GM21360 (cell line): ENCODE data around the gene OBSCN.
"Not testable (repeated sequence)": the region's sequence is repeated elsewhere in the genome, so short reads cannot be mapped to it uniquely, and the experiment has no call there.

ENCODE experiments used
- ATAC-seq: cut with Tn5 transposase; IDR thresholded peaks from one replicate; pipeline ENCODE4 v1.9.1; 2021; ENCODE audit warnings: mild to moderate bottlenecking, moderate library complexity; ENCODE audit not compliant: unreplicated experiment

Gene OBSCN

DNA sequence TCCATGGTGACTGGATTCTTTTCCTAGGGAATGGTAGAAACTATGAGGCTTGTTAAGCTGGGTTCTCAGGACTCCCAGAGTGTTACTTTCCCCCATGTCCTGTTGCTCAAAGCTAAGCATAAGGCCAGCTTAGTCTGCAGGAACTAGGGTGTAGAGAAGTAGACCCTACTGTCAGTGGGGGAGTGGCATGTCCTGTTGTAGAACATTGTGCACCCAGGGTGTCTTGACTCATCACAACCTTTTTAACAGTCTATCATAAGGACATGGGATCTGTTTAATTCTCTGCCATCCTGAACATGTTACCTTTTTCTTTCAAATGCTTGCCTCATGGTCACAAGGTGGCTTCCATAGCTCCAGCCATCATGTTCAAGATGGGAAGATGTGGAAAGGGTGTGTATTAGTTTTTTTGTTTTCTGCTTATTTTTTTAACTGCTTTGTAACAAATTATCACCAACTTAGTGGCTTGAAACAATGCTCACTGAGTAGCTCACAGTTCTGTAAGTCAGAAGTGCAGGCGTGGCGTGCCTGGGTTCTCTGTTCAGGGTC lies 17.4 kb downstream of the OBSCN start:
- ATAC-seq: no peak

DNA sequence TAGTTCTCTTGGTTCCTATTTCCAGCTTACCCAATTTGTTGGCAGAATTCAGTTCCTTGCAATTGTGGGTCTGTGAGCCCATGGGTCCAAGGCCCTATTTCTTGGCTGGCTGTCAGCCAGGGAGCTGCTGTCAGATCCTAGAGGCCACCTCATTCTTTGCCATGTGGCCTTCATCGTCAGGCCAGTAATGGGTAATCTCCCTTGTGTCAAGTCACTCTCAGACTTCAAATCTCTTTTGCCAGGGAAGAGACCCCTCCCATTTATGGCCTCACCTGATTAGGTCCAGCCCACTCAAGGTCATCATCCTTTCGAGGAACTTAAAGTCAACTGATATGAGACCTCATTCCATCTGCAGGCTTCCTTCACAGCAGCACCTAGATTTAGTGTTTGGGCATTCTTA lies 17.9 kb downstream of the OBSCN start:
- ATAC-seq: no peak

DNA sequence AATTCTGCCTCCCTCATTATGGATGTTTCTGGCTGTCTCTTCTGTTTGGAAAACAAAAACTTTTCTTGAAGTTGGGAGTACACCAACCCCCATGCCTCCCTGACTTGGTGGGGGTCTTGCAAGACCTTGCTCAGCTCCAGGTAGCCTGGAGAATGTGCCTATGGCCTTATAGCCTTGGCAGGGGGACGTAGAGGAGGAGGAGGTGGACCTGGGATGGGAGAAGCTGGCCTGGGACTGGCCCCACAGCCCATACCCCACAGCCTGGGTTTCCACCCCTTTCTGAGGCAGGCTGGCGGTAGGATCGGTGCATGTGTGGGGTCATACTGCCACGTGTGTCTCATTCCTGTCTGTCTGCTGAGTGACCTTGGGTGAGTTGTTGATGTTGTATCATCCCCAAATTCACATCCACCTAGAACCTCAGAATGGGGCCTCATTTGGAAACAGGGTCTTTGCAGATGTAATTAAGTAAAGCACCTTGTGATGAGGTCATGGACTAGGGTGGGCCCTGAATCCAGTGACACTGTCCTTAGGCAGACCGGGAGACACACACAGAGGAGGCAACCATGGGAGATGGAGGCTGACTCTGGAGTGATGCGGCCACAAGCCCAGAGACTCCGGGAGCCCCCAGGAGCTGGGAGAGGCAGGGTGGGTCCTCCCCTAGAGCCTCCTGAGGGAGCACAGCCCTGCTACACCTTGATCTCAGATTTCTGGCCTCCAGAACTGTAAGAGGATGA lies 18.5 kb downstream of the OBSCN start:
- ATAC-seq: no peak

DNA sequence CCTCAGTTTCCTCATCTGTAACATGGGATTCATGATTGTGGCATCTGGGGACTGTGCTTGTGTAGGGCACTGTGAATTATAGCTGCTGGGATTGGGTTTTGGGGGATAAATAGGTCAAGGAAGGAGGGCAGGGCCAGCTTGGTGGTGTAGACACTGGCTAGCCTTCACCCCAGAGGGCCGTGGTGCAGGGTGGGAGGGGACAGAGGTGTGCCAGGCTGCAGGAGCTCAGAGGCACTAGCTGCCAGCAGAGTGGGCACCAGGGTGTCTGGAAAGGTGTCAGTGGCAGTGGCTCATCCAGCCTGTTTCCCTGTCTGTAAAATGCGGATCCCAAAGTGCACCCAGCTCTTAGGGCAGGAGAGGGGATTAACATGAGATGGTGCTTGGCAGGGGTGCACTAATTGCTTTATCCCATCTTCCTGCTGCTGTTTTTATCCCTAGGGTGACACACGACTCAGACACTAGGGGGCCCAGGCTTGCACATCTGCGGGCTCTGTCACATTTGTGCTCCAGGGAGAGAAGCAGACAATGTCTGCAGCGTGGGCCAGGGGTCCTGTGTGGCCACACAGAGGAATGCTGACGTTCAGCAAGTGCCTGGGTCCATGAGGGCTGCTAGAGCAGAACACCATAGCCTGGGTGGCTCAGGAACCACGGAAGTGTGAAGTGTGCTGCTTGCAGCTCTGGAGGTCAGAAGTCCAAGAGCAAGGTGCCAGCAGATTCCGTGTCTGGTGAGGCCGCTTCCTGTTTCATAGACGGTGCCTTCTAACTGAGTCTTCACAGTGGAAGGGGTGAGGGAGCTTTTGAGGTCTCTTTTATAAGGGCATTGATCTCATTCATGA lies 19.3 kb downstream of the OBSCN start:
- no peak for ATAC-seq

DNA sequence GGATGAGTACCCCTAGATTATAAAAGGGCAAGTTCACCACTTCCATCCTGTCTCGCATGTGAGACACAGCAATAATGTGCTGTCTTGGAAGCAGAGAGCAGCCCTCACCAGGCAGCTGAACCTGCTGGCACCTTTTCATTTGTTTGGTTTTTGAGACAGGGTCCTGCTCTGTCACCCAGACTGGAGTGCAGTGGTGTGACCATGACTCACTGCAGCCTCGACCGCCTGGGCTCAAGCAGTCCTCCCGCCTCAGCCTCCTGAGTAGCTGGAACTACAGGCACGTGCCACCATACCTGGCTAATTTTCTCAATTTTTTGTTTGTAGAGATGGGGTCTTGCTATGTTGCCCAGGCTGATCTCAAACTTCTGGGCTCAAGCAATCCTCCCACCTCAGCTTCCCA lies 20.3 kb downstream of the OBSCN start:
- not testable (repeated sequence) for ATAC-seq

DNA sequence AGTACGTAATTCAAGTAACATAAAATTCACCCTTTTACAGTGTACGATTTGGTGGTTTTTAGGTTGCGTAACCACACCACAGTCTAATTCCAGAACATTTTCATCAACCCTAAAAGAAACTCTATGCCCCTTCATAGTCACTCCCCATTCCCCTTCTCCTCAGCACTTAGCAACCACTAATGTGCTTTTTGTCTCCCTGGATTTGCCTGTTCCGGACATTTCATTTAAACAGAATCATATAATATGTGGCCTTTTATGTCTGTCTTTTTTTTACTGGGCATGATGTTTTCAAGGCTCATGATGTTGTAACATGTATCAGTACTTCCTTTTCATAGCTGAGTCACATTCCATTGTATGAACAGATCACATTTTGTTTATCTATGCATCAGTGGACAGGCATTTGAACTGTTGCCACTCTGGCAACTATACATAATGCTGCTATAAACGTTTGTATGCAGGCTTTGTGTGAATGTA lies 20.8 kb downstream of the OBSCN start:
- ATAC-seq: no peak

DNA sequence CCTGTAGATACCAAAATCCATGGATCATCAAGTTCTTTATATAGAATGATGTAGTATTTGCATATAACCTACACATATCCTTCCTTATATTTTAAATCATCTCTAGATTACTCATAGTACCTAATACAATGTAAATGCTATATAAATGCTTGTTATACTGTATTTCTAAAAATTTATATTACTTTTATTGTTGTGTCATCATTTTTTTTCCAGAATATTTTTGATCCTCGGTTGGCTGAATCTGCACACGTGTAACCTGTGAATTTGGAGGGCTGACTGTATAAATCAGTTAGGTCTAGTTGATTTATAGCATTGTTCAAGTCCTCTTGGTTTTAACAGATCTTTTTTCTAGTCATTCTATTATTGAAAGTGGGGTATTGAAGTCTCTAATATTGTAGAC lies 23.3 kb downstream of the OBSCN start:
- no peak for ATAC-seq

DNA sequence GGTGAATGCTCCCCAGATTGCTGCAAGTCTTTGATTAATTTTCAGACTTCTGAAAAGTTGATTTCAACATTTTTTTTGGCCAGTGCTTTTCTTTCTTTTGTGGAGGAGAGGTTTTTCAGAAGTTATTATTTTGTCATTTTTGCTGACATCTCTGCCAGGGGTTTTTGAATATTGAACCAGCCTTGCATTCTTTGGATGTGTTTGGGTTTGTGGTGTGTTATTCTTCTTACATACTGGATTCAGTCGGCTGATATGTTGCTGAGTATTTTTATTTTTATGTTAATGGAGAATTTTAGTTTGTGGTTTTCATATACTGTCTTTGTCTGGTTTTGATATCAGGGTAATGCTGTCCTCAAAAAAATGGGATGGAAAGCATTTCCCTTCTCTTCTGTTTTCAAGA lies 25.3 kb downstream of the OBSCN start:
- ATAC-seq: no peak

DNA sequence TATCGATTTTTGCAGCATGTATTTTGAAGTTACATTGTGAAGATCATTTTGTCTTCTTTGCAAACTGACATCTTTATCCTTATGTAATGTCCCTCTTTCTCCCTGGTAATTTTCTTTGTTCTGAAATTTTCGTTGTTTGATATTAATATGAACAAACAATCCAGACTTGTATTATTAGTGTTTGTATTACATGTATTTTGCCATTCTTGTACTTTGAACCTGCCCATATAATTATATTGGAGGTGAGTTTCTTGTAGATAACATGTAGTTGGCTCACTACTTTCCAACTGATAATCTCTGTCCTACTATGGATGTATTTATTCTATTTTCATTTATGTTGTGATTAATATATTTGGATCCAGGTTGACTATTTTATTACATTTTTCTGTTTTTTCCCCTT lies 27.1 kb downstream of the OBSCN start:
- ATAC-seq: no peak

DNA sequence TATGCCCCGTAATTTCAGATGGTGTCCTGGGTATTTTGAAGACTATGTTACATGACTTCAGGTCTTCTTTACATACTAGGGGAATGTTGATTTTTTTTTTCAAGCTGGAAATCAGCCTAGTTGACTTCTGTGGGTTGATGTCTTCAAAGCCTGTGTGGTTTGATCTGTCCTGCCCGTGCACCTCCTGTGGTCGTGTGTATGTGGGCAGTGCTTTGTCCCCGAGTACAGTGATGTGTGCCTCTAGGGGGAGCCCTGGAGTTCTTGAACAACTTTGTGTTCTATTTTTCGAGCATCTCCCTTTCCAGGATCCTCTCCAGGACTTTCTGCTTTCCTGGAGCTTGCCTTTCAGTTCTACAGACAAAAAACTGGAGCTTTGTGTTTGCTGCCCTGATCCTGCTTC lies 28.9 kb downstream of the OBSCN start:
- no peak for ATAC-seq

DNA sequence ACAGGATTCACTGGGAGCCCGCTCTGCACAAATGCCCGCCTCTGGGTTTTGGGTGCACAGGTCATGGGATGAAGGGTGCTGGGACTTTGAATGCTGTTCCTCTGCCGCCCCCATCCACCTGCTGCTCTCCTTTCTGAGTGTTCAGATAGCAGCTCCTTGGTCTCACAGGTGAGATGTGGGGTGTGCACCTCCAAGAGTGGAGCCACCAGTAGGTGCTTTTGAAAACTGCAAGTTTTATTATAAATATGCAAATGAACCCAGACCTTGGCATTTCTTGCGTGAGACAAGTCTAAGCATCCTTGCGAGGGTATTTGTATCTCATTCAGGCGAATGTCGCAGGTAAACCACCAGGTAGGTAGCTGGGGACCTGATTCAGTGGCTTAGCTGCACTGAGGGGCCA lies 30.2 kb downstream of the OBSCN start:
- ATAC-seq: no peak

DNA sequence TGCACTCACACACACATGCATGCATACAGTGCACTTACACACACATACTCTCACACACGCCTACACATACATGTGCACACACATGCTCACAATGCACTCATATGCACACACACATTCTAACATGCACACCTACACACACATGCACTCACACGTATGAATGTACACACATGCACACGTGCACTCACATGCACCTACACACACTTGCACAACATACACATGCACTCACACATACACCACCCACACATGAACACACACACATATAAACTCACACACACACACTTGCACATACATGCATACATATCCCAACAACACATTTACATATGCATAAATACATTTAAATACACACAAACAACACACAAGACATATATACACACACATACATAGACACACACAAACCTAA lies 30.6 kb downstream of the OBSCN start:
- ATAC-seq: no peak

DNA sequence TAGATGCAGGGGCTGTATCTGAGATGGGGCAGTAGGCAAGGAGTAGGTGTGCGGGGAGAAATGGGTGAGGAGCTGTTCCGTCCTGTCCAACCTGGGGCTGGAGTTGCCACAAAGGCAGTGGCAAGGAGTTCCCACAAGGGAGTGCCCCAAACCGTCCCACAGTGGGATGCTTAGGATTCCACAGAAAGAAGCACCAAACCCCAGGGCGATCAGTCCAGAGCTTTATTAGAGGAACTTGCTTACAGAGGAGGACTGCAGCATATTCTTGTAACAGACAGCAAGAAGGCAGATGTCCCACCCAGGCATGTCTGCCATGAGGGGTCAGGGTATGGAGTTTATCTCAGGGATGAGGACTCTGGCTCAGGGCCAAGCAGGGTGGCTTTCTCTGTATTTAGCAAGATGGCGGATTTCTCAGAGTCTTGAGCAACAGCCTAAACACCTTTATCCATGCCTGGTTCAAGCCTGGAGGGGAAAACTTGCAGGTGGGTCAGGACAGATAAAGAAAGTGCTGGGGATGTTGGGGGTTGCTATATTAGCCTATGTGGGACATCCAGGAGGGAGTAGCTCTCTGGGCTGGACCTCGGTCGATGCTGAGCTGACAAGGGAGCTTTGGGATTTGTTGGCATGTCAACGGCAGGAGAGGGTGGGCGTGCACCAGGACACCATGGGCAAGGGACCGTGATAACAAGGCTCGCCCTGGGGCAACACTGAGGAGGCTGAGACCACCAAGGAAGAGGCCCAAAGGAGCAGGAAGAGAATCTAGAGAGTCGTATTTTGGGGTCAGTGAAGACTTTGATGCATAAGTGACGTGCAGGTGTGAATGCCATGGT lies 32.8 kb downstream of the OBSCN start:
- no peak for ATAC-seq

DNA sequence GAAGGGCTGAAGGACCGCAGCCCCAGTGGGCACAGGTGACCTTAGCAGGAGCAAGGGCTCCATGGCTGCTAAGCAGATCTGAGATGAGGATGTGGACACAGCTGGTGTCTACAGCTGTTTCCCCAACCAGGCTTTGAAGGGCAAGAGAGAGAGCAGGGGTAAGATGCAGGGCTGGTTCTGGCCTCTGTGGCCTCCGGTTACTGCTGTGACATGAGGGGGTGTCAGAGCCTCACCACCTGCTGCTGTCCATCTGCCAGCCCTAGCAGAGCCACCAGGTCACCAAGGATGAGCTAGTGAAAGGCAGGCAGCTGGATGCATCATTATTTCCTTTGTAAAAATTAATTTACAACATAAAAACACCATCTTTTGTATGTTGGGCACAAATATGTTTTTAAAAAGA lies 33.4 kb downstream of the OBSCN start:
- ATAC-seq: no peak

DNA sequence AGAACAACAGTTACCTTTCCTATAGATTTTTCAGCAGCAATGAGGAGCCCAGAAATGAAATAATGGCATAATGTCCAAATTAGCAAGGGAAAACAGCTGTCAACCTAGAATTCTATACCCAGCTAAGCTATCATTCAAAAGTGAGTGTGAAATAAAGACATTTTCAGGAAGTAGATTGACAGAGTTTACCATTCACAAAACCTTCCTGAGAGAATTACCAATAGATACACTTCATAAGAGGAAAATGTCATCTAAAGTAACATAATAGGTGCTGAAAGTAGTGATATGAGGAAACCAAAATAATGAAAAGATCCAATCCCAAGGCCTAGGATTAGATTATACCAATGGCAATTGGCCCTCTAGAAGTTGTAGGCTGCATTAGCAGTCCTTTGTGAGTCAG lies 34.6 kb downstream of the OBSCN start:
- ATAC-seq: no peak

DNA sequence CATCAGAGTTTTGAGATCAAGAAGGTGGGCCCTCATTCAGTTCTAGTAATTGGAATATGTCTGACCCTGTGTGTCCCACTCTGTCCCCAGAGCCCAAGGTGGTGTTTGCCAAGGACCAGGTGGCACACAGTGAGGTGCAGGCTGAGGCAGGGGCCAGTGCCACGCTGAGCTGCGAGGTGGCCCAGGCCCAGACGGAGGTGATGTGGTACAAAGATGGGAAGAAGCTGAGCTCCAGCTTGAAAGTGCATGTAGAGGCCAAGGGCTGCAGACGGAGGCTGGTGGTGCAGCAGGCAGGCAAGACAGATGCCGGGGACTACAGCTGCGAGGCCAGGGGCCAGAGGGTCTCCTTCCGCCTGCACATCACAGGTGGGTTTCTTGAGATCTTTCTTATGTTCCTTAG lies 35.2 kb downstream of the OBSCN start:
- ATAC-seq: no peak

DNA sequence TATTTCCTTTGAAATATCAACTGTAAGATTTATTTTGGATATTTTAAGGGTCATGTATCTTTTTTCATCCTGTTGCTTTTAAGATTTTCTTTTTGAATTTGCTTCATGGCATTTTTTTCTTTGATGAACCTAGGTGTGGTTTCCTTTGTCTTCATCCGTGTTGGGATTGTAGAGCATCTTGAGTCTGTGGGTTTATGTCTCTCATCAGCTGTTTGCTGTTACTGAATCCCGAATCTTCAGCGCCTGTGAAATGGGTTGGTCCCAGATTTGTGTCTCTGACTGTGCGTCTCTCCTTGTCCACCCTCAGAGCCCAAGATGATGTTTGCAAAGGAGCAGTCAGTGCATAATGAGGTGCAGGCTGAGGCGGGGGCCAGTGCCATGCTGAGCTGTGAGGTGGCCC lies 36.1 kb downstream of the OBSCN start:
- not testable (repeated sequence) for ATAC-seq

DNA sequence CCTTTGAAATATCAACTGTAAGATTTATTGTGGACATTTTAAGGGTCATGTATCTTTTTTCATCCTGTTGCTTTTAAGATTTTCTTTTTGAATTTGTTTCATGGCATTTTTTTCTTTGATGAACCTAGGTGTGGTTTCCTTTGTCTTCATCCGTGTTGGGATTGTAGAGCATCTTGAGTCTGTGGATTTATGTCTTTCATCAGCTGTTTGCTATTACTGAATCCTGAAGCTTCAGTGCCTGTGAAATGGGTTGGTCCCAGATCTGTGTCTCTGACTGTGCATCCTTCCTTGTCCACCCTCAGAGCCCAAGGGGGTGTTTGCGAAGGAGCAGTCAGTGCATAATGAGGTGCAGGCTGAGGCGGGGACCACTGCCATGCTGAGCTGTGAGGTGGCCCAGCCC lies 37.3 kb downstream of the OBSCN start:
- ATAC-seq: no peak

DNA sequence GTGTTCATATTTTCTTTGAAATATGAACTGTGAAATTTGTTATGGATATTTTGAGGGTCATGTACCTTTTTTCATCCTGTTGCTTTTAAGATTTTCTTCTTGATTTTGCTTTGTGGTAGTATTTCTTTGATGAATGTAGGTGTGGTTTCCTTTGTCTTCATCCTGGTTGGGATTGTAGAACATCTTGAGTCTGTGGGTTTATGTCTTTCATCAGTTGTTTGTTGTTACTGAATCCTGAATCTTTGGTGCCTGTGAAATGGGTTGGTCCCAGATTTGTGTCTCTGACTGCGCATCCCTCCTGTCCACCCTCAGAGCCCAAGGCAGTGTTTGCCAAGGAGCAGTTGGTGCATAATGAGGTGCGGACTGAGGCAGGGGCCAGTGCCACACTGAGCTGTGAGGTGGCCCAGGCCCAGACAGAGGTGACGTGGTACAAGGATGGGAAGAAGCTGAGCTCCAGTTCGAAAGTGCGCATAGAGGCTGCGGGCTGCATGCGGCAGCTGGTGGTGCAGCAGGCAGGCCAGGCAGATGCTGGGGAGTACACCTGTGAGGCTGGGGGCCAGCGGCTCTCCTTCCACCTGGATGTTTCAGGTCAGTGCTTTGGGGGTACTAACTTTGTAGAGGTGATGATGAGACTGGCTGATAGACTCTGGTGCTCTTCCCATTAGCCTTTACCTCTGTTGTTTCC lies 38.5 kb downstream of the OBSCN start:
- ATAC-seq: no peak

DNA sequence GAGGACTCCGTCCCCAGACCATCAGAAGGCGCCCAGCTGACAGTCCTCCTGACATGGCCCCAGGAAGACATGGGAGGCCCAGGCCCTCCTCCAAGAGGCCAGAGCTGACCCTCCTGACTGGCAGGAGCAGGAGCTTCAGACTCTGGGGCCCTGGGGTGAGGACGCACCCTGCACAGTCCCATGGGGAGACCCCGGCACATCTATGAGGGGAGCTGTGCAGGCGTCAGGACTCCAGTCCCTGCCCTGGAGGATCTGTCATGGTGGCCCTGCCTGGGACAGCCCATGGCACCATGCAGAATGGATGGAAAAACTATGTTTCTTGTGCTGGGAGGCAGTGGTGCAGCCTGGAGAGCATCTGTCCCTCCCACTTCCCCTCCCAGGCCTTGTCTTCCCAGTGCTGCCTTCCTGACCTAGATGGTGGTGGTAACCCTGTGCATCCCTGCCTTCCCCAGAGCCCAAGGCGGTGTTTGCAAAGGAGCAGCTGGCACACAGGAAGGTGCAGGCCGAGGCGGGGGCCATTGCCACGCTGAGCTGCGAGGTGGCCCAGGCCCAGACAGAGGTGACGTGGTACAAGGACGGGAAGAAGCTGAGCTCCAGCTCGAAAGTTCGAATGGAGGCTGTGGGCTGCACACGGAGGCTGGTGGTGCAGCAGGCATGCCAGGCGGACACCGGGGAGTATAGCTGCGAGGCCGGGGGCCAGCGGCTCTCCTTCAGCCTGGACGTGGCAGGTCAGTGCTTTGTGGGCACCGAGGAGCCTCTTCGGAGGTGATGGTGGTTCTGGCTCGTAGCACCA lies 41.9 kb downstream of the OBSCN start:
- ATAC-seq: no peak
